Muscle of arm (tissue), 12 donors: Measurements from ENCODE around the gene SMIM41. TPM values are rescaled to one million over a fixed set of nuclear protein-coding genes. Genes with fewer than 3 reads are reported as not detected.

Experiments
- polyA plus RNA-seq, 12 donors: library from polyadenylated mRNA; unstranded; fragments of 120-200 nt; gene quantifications; one replicate each; pipeline ENCODE4 v1.2.1, GENCODE V29; 2013; ENCODE audit not compliant: insufficient read length in 12 of 12

The SMIM41 gene
- polyA plus RNA-seq, 12 donors = 0.19 to 0.44 TPM; not detected in 10

Other genes with a start within 250 kb of the SMIM41 start
- gene FIGNL2, start 231.0 kb upstream of the SMIM41 start, polyA plus RNA-seq = 1 to 10 TPM in 8 of 12 donors, under 1 TPM in 3, not detected in 1; 0.78 to 2.8 (median 1.2) TPM
- gene ANKRD33, start 191.6 kb upstream of the SMIM41 start, polyA plus RNA-seq = under 1 TPM in 6 of 12 donors, not detected in 6; 0.08 to 0.36 (median 0.20) TPM
- gene ACVRL1, start 172.2 kb upstream of the SMIM41 start, polyA plus RNA-seq = 10 to 100 TPM in 11 of 12 donors, not detected in 1; 39.3 to 55.1 (median 47.0) TPM
- gene ACVR1B, start 128.0 kb upstream of the SMIM41 start, polyA plus RNA-seq = 10 to 100 TPM in 11 of 12 donors, not detected in 1; 13.1 to 20.9 (median 16.2) TPM
- gene TAMALIN, start 72.8 kb upstream of the SMIM41 start, polyA plus RNA-seq = 10 to 100 TPM in 11 of 12 donors, not detected in 1; 11.9 to 22.5 (median 14.9) TPM
- 100 to 1,000 TPM in 2 of 12 donors, 10 to 100 TPM in 9, not detected in 1; 17.2 to 132 (median 32.6) TPM for gene NR4A1, start 28.3 kb upstream of the SMIM41 start, polyA plus RNA-seq
- gene ATG101, start 9.7 kb upstream of the SMIM41 start, polyA plus RNA-seq = 10 to 100 TPM in 11 of 12 donors, not detected in 1; 16.1 to 32.0 (median 23.8) TPM
- gene KRT80, start 112.3 kb downstream of the SMIM41 start, polyA plus RNA-seq = 10 to 100 TPM in 3 of 12 donors, 1 to 10 TPM in 8, not detected in 1; 4.0 to 13.2 (median 8.4) TPM
- 1 to 10 TPM in 3 of 12 donors, under 1 TPM in 6, not detected in 3; 0.69 to 3.3 (median 0.81) TPM for gene KRT7, start 153.5 kb downstream of the SMIM41 start, polyA plus RNA-seq
- gene KRT86, start 194.9 kb downstream of the SMIM41 start, polyA plus RNA-seq = under 1 TPM in 9 of 12 donors, not detected in 3; 0.10 to 0.50 (median 0.21) TPM
- under 1 TPM in 7 of 12 donors, not detected in 5; 0.08 to 0.25 (median 0.14) TPM for gene KRT81, start 211.8 kb downstream of the SMIM41 start, polyA plus RNA-seq
- under 1 TPM in 1 of 12 donors, not detected in 11; 0.09 TPM for gene KRT83, start 241.7 kb downstream of the SMIM41 start, polyA plus RNA-seq